ENCODE data around the gene LIX1L. TPM values are rescaled to one million over a fixed set of nuclear protein-coding genes. Genes with fewer than 3 reads are reported as not detected.
A peak's percentile ranks its signal among the peaks of the same experiment; 100 is the strongest.

LIX1L gene
- total and polyA plus RNA-seq, 2 of the 13 experiments (the other 11 are each of a cell fraction or from before 2014, with no cell fraction given) = 8.1 to 24.9 TPM

DNA sequence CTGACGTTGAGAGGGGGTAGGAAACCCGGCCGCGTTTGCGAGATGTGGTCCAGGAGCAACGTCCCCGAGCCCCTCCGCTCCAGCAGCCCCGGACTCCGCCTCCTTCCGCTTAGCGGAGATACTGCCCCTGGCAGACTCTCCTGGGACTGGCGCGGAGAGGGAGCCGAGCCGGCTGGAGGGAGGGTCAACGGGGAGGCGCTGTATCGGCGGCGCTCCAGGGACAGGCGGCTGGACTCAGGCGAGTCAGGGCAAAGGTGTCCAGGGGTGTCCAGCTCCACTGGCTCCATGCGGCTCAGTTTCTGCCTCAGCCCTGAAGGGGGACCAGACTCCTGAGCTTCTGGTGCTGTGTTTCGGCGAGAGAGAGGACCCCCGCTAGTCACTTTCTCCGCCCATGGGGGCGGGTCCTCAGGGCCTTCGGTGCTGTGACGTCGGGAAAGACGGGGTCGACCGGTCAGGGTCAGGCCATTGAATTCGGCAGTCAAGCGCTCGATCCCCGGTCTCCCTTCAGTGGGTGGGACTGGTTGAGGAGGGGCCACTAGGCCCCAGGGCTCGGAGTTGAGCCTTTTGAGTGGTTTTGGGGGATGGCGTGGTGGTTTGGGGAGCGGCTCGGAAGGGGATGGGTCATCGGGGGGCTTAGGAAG, 2.8 kb upstream of the LIX1L start (continued):
- TF ChIP-seq, protein P1, sequence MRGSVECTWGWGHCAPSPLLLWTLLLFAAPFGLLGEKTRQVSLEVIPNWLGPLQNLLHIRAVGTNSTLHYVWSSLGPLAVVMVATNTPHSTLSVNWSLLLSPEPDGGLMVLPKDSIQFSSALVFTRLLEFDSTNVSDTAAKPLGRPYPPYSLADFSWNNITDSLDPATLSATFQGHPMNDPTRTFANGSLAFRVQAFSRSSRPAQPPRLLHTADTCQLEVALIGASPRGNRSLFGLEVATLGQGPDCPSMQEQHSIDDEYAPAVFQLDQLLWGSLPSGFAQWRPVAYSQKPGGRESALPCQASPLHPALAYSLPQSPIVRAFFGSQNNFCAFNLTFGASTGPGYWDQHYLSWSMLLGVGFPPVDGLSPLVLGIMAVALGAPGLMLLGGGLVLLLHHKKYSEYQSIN (CRISPR knock-in tag; IDR thresholded peaks at IDR 0.05; ENCODE audit: borderline replicate concordance) = no peak
- TF ChIP-seq FLYWCH1 (CRISPR knock-in tag; IDR thresholded peaks at IDR 0.05) (no peak), ZBTB1 (CRISPR knock-in tag; IDR thresholded peaks at IDR 0.05; ENCODE audit: borderline replicate concordance) (no peak), ZSCAN31 (CRISPR knock-in tag; IDR thresholded peaks at IDR 0.05; ENCODE audit: low read depth) (0 out of 2 replicates have a peak, but pooled peaks have one; percentile 36), ZNF562 (CRISPR knock-in tag; IDR thresholded peaks at IDR 0.05; ENCODE audit: borderline replicate concordance) (no peak), ELF3 (CRISPR knock-in tag; IDR thresholded peaks at IDR 0.05) (peak; percentile 62; the same call in 1 of the 2 replicates), ZNF619 (CRISPR knock-in tag; IDR thresholded peaks at IDR 0.05) (no peak), ZNF180 (CRISPR knock-in tag; IDR thresholded peaks at IDR 0.05; ENCODE audit: borderline replicate concordance, low read depth) (no peak), YEATS2 (CRISPR knock-in tag; IDR thresholded peaks at IDR 0.05; ENCODE audit: borderline replicate concordance) (no peak), ZNF788 (CRISPR knock-in tag; IDR thresholded peaks at IDR 0.05; ENCODE audit: borderline replicate concordance) (peak; percentile 33; the same call in 1 of the 2 replicates), HES4 (CRISPR knock-in tag; IDR thresholded peaks at IDR 0.05; ENCODE audit: borderline replicate concordance) (no peak), ASH2L (IDR thresholded peaks at IDR 0.05; ENCODE audit: insufficient read length, low read depth, low read length) (no peak), ZNF841 (CRISPR knock-in tag; IDR thresholded peaks at IDR 0.05; ENCODE audit: borderline replicate concordance) (no peak), ZNF570 (CRISPR knock-in tag; IDR thresholded peaks at IDR 0.05; ENCODE audit: borderline replicate concordance) (no peak), ZNF776 (CRISPR knock-in tag; IDR thresholded peaks at IDR 0.05) (no peak), ZNF343 (CRISPR knock-in tag; IDR thresholded peaks at IDR 0.05) (no peak; the same call in 1 of the 2 replicates), NR1H2 (CRISPR knock-in tag; IDR thresholded peaks at IDR 0.05; ENCODE audit: borderline replicate concordance, low read depth) (no peak), ZFP90 (CRISPR knock-in tag; IDR thresholded peaks at IDR 0.05; ENCODE audit: borderline replicate concordance) (0 out of 2 replicates have a peak, but pooled peaks have one; percentile 54), MLLT10 (CRISPR knock-in tag; IDR thresholded peaks at IDR 0.05) (no peak), ZNF556 (CRISPR knock-in tag; IDR thresholded peaks at IDR 0.05; ENCODE audit: borderline replicate concordance) (no peak), ZFY (CRISPR knock-in tag; IDR thresholded peaks at IDR 0.05) (peak; percentile 33)
- TF ChIP-seq, protein P2, sequence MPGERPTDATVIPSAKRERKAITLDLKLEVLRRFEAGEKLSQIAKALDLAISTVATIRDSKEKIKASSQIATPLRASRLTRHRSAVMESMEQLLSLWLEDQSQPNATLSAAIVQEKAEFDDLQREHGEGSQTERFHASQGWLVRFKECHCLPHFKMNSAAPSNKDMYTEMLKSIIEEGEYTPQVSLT (CRISPR knock-in tag; IDR thresholded peaks at IDR 0.05; ENCODE audit: borderline replicate concordance, low read depth) = no peak
- TF ChIP-seq, protein P3, sequence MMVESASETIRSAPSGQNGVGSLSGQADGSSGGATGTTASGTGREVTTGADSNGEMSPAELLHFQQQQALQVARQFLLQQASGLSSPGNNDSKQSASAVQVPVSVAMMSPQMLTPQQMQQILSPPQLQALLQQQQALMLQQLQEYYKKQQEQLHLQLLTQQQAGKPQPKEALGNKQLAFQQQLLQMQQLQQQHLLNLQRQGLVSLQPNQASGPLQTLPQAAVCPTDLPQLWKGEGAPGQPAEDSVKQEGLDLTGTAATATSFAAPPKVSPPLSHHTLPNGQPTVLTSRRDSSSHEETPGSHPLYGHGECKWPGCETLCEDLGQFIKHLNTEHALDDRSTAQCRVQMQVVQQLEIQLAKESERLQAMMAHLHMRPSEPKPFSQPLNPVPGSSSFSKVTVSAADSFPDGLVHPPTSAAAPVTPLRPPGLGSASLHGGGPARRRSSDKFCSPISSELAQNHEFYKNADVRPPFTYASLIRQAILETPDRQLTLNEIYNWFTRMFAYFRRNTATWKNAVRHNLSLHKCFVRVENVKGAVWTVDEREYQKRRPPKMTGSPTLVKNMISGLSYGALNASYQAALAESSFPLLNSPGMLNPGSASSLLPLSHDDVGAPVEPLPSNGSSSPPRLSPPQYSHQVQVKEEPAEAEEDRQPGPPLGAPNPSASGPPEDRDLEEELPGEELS (CRISPR knock-in tag; IDR thresholded peaks at IDR 0.05) = no peak
- TF ChIP-seq, protein P4, sequence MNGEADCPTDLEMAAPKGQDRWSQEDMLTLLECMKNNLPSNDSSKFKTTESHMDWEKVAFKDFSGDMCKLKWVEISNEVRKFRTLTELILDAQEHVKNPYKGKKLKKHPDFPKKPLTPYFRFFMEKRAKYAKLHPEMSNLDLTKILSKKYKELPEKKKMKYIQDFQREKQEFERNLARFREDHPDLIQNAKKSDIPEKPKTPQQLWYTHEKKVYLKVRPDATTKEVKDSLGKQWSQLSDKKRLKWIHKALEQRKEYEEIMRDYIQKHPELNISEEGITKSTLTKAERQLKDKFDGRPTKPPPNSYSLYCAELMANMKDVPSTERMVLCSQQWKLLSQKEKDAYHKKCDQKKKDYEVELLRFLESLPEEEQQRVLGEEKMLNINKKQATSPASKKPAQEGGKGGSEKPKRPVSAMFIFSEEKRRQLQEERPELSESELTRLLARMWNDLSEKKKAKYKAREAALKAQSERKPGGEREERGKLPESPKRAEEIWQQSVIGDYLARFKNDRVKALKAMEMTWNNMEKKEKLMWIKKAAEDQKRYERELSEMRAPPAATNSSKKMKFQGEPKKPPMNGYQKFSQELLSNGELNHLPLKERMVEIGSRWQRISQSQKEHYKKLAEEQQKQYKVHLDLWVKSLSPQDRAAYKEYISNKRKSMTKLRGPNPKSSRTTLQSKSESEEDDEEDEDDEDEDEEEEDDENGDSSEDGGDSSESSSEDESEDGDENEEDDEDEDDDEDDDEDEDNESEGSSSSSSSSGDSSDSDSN (CRISPR knock-in tag; IDR thresholded peaks at IDR 0.05) = peak; percentile 92

Measured in HepG2 (cell line).